Measurements from ENCODE around the gene ZAP70. TPM values are rescaled to one million over a fixed set of nuclear protein-coding genes. Genes with fewer than 3 reads are reported as not detected.

ZAP70 gene
- total RNA-seq, 1 experiment from 2014 or later: 0.54 TPM

GRCh38 chr2:97761192-97761591 is 47.8 kb downstream of the ZAP70 start:
- Histone ChIP-seq H3K36me3 (ENCODE audit: control insufficient read depth, insufficient read depth, low read length) (0 out of 2 replicates have a peak, but pooled peaks cover 7% of the 10 kb centered on the region), H3K9me3 (ENCODE audit: control insufficient read depth, insufficient read depth, low read depth, low read length) (no peaks in the 10 kb centered on the region), H3K4me1 (ENCODE audit: control insufficient read depth, insufficient read depth, low read length) (no peaks in the 10 kb centered on the region), H3K27ac (ENCODE audit: low read length) (no peak overlapping the region), H3K27me3 (ENCODE audit: control insufficient read depth, insufficient read depth, low read length) (no peaks in the 10 kb centered on the region), H3K4me3 (ENCODE audit: low read depth in 2 of 2, low read length in 2 of 2) (no peak overlapping the region)
- ATAC-seq (no peak), DNase-seq (ENCODE audit: low read depth, low spot score) (no peak)
- ChIA-PET CTCF (no interaction called here), POLR2A (no interaction called here)
- no peak for TF ChIP-seq SIN3A (IDR thresholded peaks at IDR 0.05; ENCODE audit: borderline replicate concordance, insufficient read depth, low read depth, low read length)
- TF ChIP-seq TCF7L2 (IDR thresholded peaks at IDR 0.05; ENCODE audit: low read depth, low read length): no peak
- no peak for TF ChIP-seq POLR2AphosphoS5 (IDR thresholded peaks at IDR 0.05; ENCODE audit: low read depth, low read length)
- no peak for TF ChIP-seq CTCF (IDR thresholded peaks at IDR 0.05)
- TF ChIP-seq REST (IDR thresholded peaks at IDR 0.05; ENCODE audit: insufficient read depth in 1 of 2, low read depth in 2 of 2, low read length in 1 of 2): no peak
- in situ Hi-C loops (cut with HindIII; ENCODE audit: low pct_unique_long_range_greater_than_20kb, low sequenced_read_pairs) (no loop called here), intact Hi-C loops (cut with micrococcal nuclease; ENCODE audit: unreplicated experiment) (no loop called here)
- no TSS peak for BruUV-seq (replicated peaks)

- in situ Hi-C loops (cut with HindIII; ENCODE audit: low pct_unique_long_range_greater_than_20kb, low sequenced_read_pairs): no loop called here
- no peak for TF ChIP-seq SIN3A (IDR thresholded peaks at IDR 0.05; ENCODE audit: borderline replicate concordance, insufficient read depth, low read depth, low read length)
- no peak for TF ChIP-seq TCF7L2 (IDR thresholded peaks at IDR 0.05; ENCODE audit: low read depth, low read length)
- no peak for TF ChIP-seq POLR2AphosphoS5 (IDR thresholded peaks at IDR 0.05; ENCODE audit: low read depth, low read length)
- no peak for TF ChIP-seq CTCF (IDR thresholded peaks at IDR 0.05)
- TF ChIP-seq REST (IDR thresholded peaks at IDR 0.05; ENCODE audit: insufficient read depth in 1 of 2, low read depth in 2 of 2, low read length in 1 of 2): no peak
- intact Hi-C loops (cut with micrococcal nuclease; ENCODE audit: unreplicated experiment): no loop called here
- Histone ChIP-seq H3K27me3 (ENCODE audit: control insufficient read depth, insufficient read depth, low read length) (no peaks in the 10 kb centered on the region), H3K4me3 (ENCODE audit: low read depth in 2 of 2, low read length in 2 of 2) (no peak overlapping the region), H3K27ac (ENCODE audit: low read length) (no peak overlapping the region), H3K36me3 (ENCODE audit: control insufficient read depth, insufficient read depth, low read length) (peaks cover 6% of the 10 kb centered on the region; the same call in 1 of the 2 replicates), H3K9me3 (ENCODE audit: control insufficient read depth, insufficient read depth, low read depth, low read length) (no peaks in the 10 kb centered on the region), H3K4me1 (ENCODE audit: control insufficient read depth, insufficient read depth, low read length) (no peaks in the 10 kb centered on the region)
- ChIA-PET CTCF (no interaction called here), POLR2A (no interaction called here)
- DNase-seq (ENCODE audit: low read depth, low spot score) (no peak), ATAC-seq (peak; percentile 43; the same call in 1 of the 2 replicates)
- BruUV-seq (replicated peaks): no TSS peak
Observed at GRCh38 chr2:97763176-97763845, 49.9 kb downstream of the ZAP70 start.
